Measurements from ENCODE around the gene CYP3A4.

DNA sequence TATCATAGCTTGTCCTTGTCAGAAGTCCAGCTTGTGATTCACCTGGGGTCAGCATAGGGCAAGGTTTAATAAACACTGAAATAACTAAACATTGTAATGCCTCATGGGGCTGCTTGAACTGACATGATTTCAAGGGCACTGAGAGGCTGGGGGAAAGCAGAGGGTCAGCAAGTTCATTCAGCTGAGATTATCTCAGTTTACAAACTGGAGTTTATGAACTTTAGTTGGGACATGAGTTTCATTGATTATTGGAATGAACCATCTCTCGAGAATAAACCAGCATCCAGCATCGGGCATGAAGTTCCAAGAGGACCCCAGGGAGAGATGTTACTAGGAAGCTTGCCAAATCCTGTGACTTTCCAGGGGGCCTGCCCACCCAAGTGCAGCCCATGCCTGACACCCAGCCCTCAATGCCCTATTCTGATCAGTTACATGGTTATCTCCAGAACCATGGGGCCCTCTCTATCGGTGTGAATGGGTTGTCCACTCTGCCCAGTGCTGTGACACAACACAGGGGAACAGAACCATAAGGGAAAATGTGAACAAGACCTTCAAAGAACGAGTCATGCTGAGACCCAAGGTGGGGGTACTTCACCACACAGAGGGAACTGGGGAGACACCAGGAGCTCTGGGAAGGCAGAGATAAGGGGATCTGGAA lies 41.1 kb downstream of the CYP3A4 start:
- TF ChIP-seq, protein P1, sequence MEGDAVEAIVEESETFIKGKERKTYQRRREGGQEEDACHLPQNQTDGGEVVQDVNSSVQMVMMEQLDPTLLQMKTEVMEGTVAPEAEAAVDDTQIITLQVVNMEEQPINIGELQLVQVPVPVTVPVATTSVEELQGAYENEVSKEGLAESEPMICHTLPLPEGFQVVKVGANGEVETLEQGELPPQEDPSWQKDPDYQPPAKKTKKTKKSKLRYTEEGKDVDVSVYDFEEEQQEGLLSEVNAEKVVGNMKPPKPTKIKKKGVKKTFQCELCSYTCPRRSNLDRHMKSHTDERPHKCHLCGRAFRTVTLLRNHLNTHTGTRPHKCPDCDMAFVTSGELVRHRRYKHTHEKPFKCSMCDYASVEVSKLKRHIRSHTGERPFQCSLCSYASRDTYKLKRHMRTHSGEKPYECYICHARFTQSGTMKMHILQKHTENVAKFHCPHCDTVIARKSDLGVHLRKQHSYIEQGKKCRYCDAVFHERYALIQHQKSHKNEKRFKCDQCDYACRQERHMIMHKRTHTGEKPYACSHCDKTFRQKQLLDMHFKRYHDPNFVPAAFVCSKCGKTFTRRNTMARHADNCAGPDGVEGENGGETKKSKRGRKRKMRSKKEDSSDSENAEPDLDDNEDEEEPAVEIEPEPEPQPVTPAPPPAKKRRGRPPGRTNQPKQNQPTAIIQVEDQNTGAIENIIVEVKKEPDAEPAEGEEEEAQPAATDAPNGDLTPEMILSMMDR (IDR thresholded peaks at IDR 0.05) = no peak
- TF ChIP-seq EP300 (IDR thresholded peaks at IDR 0.05; ENCODE audit: low read depth) (no peak), POLR2A (IDR thresholded peaks at IDR 0.05) (no peak)

Measured in transverse colon (tissue), 3 donors.